HepG2 (cell line): ENCODE data around the gene TXNL4B. TPM values are rescaled to one million over a fixed set of nuclear protein-coding genes. Genes with fewer than 3 reads are reported as not detected.

Source experiments
- ARHGAP35 ChIP-seq: sonication (generic); formaldehyde crosslinking; IDR thresholded peaks from 2 replicates; pipeline ENCODE4 v1.9.0; 2022; ENCODE audit warnings: mild to moderate bottlenecking, inconsistent platforms, moderate library complexity, missing genetic modification reagents, borderline replicate concordance
- ATAD3A ChIP-seq: sonication (generic); formaldehyde crosslinking; IDR thresholded peaks from 2 replicates; pipeline ENCODE4 v1.4.0; 2020; ENCODE audit warnings: missing genetic modification reagents
- ATF5 ChIP-seq: sonication (generic); formaldehyde crosslinking; IDR thresholded peaks from 2 replicates; pipeline ENCODE4 v1.4.0; 2020; ENCODE audit warnings: mild to moderate bottlenecking, low read depth, missing genetic modification reagents
- BCLAF1 ChIP-seq: fragments of 450-650 bp; IDR thresholded peaks from 2 replicates; pipeline ENCODE4 v1.6.1; 2017; ENCODE audit warnings: mild to moderate bottlenecking
- DBP ChIP-seq: sonication (generic); formaldehyde crosslinking; IDR thresholded peaks from 2 replicates; pipeline ENCODE4 v1.4.0; 2020; ENCODE audit warnings: missing genetic modification reagents; ENCODE audit errors: not compliant biosample characterization
- ELF4 ChIP-seq: sonication (generic); formaldehyde crosslinking; IDR thresholded peaks from 2 replicates; pipeline ENCODE4 v1.5.0; 2020; ENCODE audit warnings: missing genetic modification reagents, mild to moderate bottlenecking, moderate library complexity, borderline replicate concordance
- EZH2 ChIP-seq: conservative IDR thresholded peaks from 2 replicates; pipeline ENCODE4 v1.6.1; 2012; ENCODE audit warnings: mild to moderate bottlenecking, low read depth, low read length, moderate library complexity
- HBP1 ChIP-seq: IDR thresholded peaks from 2 replicates; pipeline ENCODE4 v1.6.1; 2016; ENCODE audit warnings: low read depth, control low read depth
- HDAC2 ChIP-seq: sonication (generic); formaldehyde crosslinking; IDR thresholded peaks from 2 replicates; pipeline ENCODE4 v1.4.0; 2020; ENCODE audit warnings: missing genetic modification reagents
- HES4 ChIP-seq: sonication (generic); formaldehyde crosslinking; IDR thresholded peaks from 2 replicates; pipeline ENCODE4 v1.9.0; 2021; ENCODE audit warnings: mild to moderate bottlenecking, missing genetic modification reagents, borderline replicate concordance
- ISL2 ChIP-seq: sonication (generic); formaldehyde crosslinking; IDR thresholded peaks from 2 replicates; pipeline ENCODE4 v1.5.0; 2020; ENCODE audit warnings: missing genetic modification reagents
- SNAI1 ChIP-seq: sonication (generic); formaldehyde crosslinking; IDR thresholded peaks from 2 replicates; pipeline ENCODE4 v1.5.0; 2020; ENCODE audit warnings: mild to moderate bottlenecking, missing genetic modification reagents, borderline replicate concordance
- TP53 ChIP-seq: sonication (generic); formaldehyde crosslinking; conservative IDR thresholded peaks from 2 replicates; pipeline ENCODE4 v1.4.0; 2020; ENCODE audit warnings: missing genetic modification reagents
- ZNF564 ChIP-seq: sonication (generic); formaldehyde crosslinking; IDR thresholded peaks from 2 replicates; pipeline ENCODE4 v1.8.1; 2023; ENCODE audit warnings: mild to moderate bottlenecking, missing genetic modification reagents
- ZNF687 ChIP-seq: sonication (generic); formaldehyde crosslinking; IDR thresholded peaks from 2 replicates; pipeline ENCODE4 v1.5.1; 2020; ENCODE audit warnings: mild to moderate bottlenecking, missing genetic modification reagents, moderate library complexity
- ZNF691 ChIP-seq: sonication (generic); formaldehyde crosslinking; IDR thresholded peaks from 2 replicates; pipeline ENCODE4 v1.4.0; 2020; ENCODE audit warnings: missing genetic modification reagents, low read depth, mild to moderate bottlenecking, borderline replicate concordance
- ZNF766 ChIP-seq: sonication (generic); formaldehyde crosslinking; IDR thresholded peaks from 2 replicates; pipeline ENCODE4 v1.5.0; 2020; ENCODE audit warnings: missing genetic modification reagents, borderline replicate concordance
- ZNF788 ChIP-seq: sonication (generic); formaldehyde crosslinking; IDR thresholded peaks from 2 replicates; pipeline ENCODE4 v1.5.0; 2020; ENCODE audit warnings: mild to moderate bottlenecking, missing genetic modification reagents, borderline replicate concordance
- polyA plus RNA-seq, 8 experiments: library from polyadenylated mRNA; depleted of rRNA in 3 of 8; stranded (reverse) in 7 of 8; unstranded in 1 of 8; fragments of >200 nt; fragmentation: Illumina TruSeq in 4 of 8; extraction: Trizol in 4 of 8; gene quantifications; 2 replicates each; pipeline versions ENCODE4 v1.2.1 to v1.2.3, GENCODE V29; 2011 to 2016; ENCODE audit warnings: low read depth in 4 of 8, missing spikeins in 1 of 8, mixed read lengths in 1 of 8; ENCODE audit not compliant: insufficient read depth in 1 of 8
- total RNA-seq, 5 experiments: library from RNA; depleted of rRNA; stranded (reverse); fragments of >200 nt; fragmentation: Illumina TruSeq; extraction: Trizol; gene quantifications; 2 replicates each; pipeline ENCODE4 v1.2.3, GENCODE V29; 2016; ENCODE audit warnings: low read depth in 1 of 5

The TXNL4B gene
- total and polyA plus RNA-seq, 2 of the 13 experiments (the other 11 are each of a cell fraction or from before 2014, with no cell fraction given): 17.4 to 18.3 TPM

- TF ChIP-seq ZNF687 (CRISPR knock-in tag): no peak
- TF ChIP-seq ARHGAP35 (CRISPR knock-in tag): 0 out of 2 replicates have a peak, but pooled peaks have one; percentile 11
- TF ChIP-seq HDAC2 (CRISPR knock-in tag): no peak
- TF ChIP-seq ISL2 (CRISPR knock-in tag): no peak; the same call in 1 of the 2 replicates
- TF ChIP-seq ZNF788: no peak
- TF ChIP-seq ZNF564 (CRISPR knock-in tag): no peak
- TF ChIP-seq ZNF766: no peak
- no peak for TF ChIP-seq ATF5 (CRISPR knock-in tag)
- no peak for TF ChIP-seq DBP (CRISPR knock-in tag)
- 0 out of 2 replicates have a peak, but pooled peaks have one; percentile 7 for TF ChIP-seq ZNF691 (CRISPR knock-in tag)
- TF ChIP-seq SNAI1 (CRISPR knock-in tag): no peak
- TF ChIP-seq HBP1 (CRISPR knock-in tag): peak; percentile 1; the same call in 1 of the 2 replicates
- TF ChIP-seq ELF4 (CRISPR knock-in tag): no peak
- no peak for TF ChIP-seq BCLAF1
- no peak for TF ChIP-seq ATAD3A (CRISPR knock-in tag)
- TF ChIP-seq TP53 (CRISPR knock-in tag): no peak
- no peak for TF ChIP-seq EZH2
- no peak for TF ChIP-seq HES4 (CRISPR knock-in tag)
Measured at GRCh38 chr16:72094266-72094610, 818 bp upstream of the TXNL4B start (continued).
